ENCODE results near the gene DECR2. TPM values are rescaled to one million over a fixed set of nuclear protein-coding genes. Genes with fewer than 3 reads are reported as not detected.
A peak's percentile ranks its signal among the peaks of the same experiment; 100 is the strongest.

Gene DECR2
- total RNA-seq, 4 donors from 2014 or later, result 13.6 to 19.6 (median 17.0) TPM

- intact Hi-C loops (cut with DNase I), result no loop called here
- TF ChIP-seq POLR2A (IDR thresholded peaks at IDR 0.05), result no peak
- no peak for TF ChIP-seq CTCF (IDR thresholded peaks at IDR 0.05)
- no peak for DNase-seq
- Histone ChIP-seq H3K27me3 (no peaks in the 10 kb centered on the region), H3K36me3 (no peaks in the 10 kb centered on the region), H3K4me1 (peaks cover 0 to 16% (median under 1%) of the 10 kb centered on the region in 3 donors), H3K4me3 (no peak overlapping the region), H3K9me3 (no peaks in the 10 kb centered on the region), H3K27ac (no peak overlapping the region)
- WGBS, 2 donors, result no CpG with 5 or more reads among the region's 10 CpGs
These were observed 12.3 kb upstream of the DECR2 start for GRCh38 chr16:389352-389751.

GRCh38 chr16:391885-392335 is 9.8 kb upstream of the DECR2 start:
- Histone ChIP-seq H3K9me3 (no peaks in the 10 kb centered on the region), H3K27me3 (no peaks in the 10 kb centered on the region), H3K4me3 (no peak overlapping the region), H3K27ac (no peak overlapping the region), H3K4me1 (peaks cover 0 to 22% (median 0%) of the 10 kb centered on the region in 3 donors), H3K36me3 (no peaks in the 10 kb centered on the region)
- intact Hi-C loops (cut with DNase I), result loop anchor here (10.0 kb wide), 1 partner anchor 103 kb away; no protein-coding TSS in a partner anchor
- DNase-seq, result no peak
- TF ChIP-seq POLR2A (IDR thresholded peaks at IDR 0.05), result no peak
- peak in 5 of 6 experiments; percentile 43 to 78 (median 59) for TF ChIP-seq CTCF (IDR thresholded peaks at IDR 0.05)
- WGBS, 2 donors, result 60 to 62% methylated on average over 2 to 7 of the region's 7 CpGs

GRCh38 chr16:392450-393030 is 9.1 kb upstream of the DECR2 start:
- DNase-seq, result no peak
- H3K4me1 ChIP-seq, result peaks cover 0 to 26% (median 0%) of the 10 kb centered on the region in 3 donors
- no peaks in the 10 kb centered on the region for H3K36me3 ChIP-seq
- no peaks in the 10 kb centered on the region for H3K27me3 ChIP-seq
- no peak overlapping the region for H3K27ac ChIP-seq
- H3K9me3 ChIP-seq, result no peaks in the 10 kb centered on the region
- no peak for TF ChIP-seq CTCF (IDR thresholded peaks at IDR 0.05)
- no peak for TF ChIP-seq POLR2A (IDR thresholded peaks at IDR 0.05)
- intact Hi-C loops (cut with DNase I), result loop anchor here (10.0 kb wide), 1 partner anchor 102 kb away; no protein-coding TSS in a partner anchor
- H3K4me3 ChIP-seq, result no peak overlapping the region
- WGBS, 2 donors, result 77 to 82% methylated on average over 5 to 6 of the region's 7 CpGs

GRCh38 chr16:396199-396598 is 5.5 kb upstream of the DECR2 start:
- H3K27me3 ChIP-seq, result no peaks in the 10 kb centered on the region
- peak overlapping the region in 3 of 4 donors; percentile 52 to 89 (median 71) for H3K4me3 ChIP-seq
- peak overlapping the region; percentile 19 to 88 (median 78) for H3K27ac ChIP-seq
- intact Hi-C loops (cut with DNase I), result loop anchor here (10.0 kb wide), 1 partner anchor 99 kb away; no protein-coding TSS in a partner anchor
- H3K4me1 ChIP-seq, result peaks cover 7 to 45% (median 7%) of the 10 kb centered on the region in 3 donors
- H3K36me3 ChIP-seq, result no peaks in the 10 kb centered on the region
- WGBS, 2 donors, result 35 to 47% methylated on average over 3 of the region's 3 CpGs
- TF ChIP-seq CTCF (IDR thresholded peaks at IDR 0.05) (no peak), POLR2A (IDR thresholded peaks at IDR 0.05) (no peak)
- DNase-seq, result no peak
- no peaks in the 10 kb centered on the region for H3K9me3 ChIP-seq

- no peaks in the 10 kb centered on the region for H3K9me3 ChIP-seq
- intact Hi-C loops (cut with DNase I), result loop anchor here (10.0 kb wide), 1 partner anchor 98 kb away; no protein-coding TSS in a partner anchor
- H3K36me3 ChIP-seq, result no peaks in the 10 kb centered on the region
- TF ChIP-seq CTCF (IDR thresholded peaks at IDR 0.05) (no peak), POLR2A (IDR thresholded peaks at IDR 0.05) (no peak)
- no peaks in the 10 kb centered on the region for H3K27me3 ChIP-seq
- DNase-seq, result no peak
- H3K4me3 ChIP-seq, result peak overlapping the region; percentile 52 to 89 (median 68)
- H3K4me1 ChIP-seq, result peaks cover 7 to 46% (median 7%) of the 10 kb centered on the region in 3 donors
- 1 to 2% methylated on average over 15 to 17 of the region's 22 CpGs for WGBS, 2 donors
- peak overlapping the region; percentile 19 to 88 (median 78) for H3K27ac ChIP-seq
These were observed 5.1 kb upstream of the DECR2 start for GRCh38 chr16:396605-397004.
